ENCODE measurements around the gene GABRA1. TPM values are rescaled to one million over a fixed set of nuclear protein-coding genes. Genes with fewer than 3 reads are reported as not detected.

The GABRA1 gene
- total RNA-seq, result not detected in 2 replicates

DNA sequence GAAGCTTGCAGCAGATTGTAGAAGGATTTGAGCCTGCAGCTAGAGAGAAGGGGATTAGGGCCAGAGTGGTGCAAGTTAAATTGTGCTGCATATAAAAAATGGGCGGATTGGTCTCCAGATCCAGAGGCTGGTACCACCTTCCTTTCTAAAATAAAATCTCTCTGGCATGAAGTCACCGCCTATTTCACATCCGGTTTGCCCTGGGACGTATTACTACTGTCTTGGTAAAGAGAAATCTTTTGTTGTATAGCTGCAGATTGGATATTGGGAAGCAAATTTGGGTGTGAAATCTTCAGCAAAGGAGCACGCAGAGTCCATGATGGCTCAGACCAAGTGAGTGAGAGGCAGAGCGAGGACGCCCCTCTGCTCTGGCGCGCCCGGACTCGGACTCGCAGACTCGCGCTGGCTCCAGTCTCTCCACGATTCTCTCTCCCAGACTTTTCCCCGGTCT, at the start of gene GABRA1:
GABRA1 (plus strand) TSS at position 180 of the 451 bp plus-strand sequence. CDS start 2,691 bp downstream, outside the sequence.
- DNase-seq (ENCODE audit: low read depth in 2 of 2), result no peak

DNA sequence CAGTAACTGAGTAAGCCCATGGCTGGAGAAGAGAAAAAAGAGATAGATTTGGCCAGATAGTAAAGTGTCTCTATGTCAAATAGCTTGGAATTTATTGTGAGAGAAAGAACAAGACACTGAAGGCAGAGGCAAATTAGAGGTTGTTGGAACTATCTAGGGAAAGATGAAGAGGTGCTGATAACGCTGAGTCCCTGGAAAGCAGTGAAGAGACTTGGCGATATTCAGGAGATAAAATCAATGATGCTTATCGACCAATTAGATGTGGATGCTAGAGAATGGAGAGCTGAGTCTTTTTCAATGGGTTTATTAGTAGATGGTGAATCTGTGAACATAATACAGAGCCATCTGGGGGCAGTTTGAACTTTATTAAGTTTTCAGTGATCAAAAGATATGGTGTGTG, 48.6 kb upstream of the GABRA1 start:
- DNase-seq (ENCODE audit: low read depth in 2 of 2), result no peak

DNA sequence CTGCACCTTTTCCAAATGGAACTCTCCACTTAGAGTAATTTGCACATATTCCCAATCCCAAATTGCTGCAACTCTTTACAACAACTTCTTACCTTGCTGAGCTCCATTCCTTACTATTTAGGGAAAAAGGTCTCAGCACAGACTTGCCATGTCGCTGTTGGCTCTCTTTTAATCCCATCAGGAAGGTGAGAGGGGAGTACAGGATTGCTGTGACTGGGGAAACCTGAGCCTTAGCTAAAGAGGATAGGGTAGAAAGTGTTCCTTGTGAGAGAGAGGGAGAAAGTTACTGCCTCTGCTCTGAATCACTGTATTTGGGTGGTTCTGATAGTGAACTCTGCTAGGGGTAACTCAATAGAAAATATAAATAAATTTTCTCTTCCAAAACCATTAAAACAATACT, 43.7 kb upstream of the GABRA1 start:
- DNase-seq (ENCODE audit: low read depth in 2 of 2), result no peak

DNA sequence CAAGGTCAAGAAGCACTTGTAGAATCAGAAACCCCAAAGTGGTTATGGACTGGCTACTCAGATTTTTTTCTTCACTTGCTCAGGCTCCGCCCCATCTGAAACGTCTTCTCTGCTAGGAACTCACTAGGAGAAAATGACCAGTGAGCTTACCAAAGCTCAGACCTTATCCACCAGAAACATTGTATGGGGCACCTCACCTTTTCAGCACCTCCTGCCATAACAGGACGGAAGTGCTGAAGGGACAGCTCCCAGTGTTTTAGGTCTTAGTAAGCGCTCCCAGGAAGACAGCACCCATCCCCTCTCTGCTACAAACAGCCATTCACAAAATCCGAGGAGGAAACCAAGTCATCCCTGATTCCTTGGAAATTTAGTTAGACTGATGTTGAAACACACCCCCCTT, 1.2 kb upstream of the GABRA1 start:
- peak in 1 of 2 donors; percentile 1 for DNase-seq (ENCODE audit: low read depth in 2 of 2)

DNA sequence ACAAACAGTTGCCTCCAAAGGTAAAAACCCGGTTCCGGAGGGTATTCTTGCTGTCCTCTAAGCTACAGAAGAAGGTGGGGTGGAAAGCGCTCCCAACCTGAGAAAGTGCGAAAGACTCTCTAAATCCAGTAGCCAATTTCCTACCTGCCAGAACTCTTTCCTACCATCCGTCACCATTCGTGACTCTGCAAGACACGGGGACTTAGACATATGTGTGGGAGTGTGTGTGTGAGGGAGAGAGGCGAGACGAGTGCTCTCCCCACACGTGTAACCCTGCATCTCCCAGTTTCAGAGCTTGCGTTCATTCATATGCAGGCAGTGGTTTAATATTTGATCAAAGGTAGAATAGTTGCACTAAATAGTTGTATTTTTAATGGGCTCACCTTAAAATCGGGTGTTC, 473 bp upstream of the GABRA1 start:
- no peak for DNase-seq (ENCODE audit: low read depth in 2 of 2)

DNA sequence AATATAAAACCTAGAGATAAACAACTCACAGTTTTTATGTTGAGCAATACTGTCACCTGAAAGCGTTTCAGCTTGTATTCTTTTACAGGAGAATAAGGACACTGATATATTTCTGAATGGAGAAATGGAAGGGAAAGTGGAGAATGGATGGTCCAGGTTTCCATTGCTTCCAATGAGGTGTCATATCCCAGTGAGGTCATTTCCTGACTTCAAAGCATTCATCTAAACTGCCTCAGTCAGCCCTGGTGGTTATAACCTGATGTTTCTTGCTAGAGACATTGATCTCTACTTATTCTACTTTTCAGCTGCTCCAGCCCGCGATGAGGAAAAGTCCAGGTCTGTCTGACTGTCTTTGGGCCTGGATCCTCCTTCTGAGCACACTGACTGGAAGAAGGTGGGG, 2.6 kb downstream of the GABRA1 start:
- DNase-seq (ENCODE audit: low read depth in 2 of 2), result no peak

DNA sequence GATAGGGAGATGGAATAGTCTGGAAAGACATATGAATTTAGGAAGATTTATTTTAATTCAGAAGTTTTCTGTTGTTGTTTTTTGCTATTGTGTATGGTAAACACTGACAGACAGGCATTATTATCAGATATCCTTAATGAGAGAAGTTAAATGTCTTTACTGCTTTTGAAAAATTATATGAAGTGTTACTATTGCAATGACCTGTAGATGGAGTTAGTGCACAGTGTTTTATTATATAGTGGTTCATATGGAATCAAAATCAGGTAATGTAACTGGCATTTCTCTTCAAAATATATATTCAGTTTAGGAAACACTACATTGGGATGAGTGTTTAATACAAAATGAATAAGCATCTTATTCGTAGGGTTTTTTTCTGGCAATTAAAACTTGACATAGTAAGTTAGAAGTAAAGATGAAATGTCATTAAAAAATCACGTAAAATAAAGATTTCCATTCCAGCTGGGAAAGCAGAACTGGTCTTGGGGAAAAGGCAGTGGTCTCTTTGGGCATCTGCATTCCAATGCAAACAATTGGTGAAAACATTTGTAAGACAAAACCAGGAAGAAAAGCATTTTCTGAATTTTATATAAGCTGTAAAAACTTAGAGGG, 3.9 kb downstream of the GABRA1 start:
- no peak for DNase-seq (ENCODE audit: low read depth in 2 of 2)

DNA sequence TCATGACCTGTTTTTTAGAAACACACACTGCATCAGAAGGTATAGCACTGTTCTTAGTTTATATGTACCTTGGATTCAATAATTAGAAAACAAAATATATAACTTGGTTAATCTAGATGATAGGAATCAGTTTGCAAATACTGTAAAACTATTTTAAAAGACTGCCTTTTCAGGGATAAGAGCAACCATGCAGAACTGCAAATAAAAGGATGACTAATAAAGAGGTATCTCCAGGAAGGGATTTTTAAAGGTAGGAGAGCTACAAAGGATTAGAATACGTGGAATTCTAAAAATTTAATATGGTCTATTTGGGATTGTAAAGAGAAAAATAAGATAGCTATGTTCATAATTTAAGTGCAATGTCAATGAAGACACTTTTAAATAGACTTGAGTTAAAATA, 9.4 kb downstream of the GABRA1 start:
- no peak for DNase-seq (ENCODE audit: low read depth in 2 of 2)

DNA sequence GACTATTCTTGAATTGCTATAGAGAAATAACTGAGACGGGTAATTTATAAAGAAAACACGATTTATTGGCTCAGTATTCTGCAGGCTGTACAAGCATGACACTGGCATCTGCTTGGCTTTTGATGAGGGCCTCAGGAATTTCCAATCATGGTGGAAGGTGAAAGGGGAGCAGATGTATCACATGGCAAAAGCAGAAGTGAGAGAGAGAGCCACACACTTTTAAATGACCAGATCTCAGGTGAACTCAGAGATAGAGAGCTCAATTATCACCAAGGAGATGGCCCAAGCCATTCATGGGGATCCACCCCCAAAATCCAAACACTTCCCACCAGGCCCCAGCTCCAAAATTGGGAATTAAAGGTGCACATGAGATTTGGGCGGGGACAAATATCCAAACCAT, 15.3 kb downstream of the GABRA1 start:
- DNase-seq (ENCODE audit: low read depth in 2 of 2), result no peak

DNA sequence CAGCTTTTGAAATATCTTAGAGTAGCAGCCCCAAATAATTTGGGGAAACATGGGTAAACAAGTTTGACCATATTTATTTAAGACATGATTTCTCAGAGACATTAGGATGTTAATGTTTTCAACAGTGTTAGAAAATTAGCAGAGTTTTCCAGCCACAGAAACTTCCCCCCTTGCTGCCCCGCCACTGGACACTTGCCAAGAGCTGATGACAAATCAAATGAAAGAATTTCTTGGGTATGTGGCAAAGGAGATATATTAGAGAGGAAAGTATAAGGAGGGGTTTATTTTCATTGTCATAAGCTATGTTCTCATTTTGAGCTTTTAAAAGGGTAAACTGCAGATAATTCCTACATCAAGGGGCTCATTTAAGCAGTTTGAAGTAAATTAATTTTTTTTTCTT, 15.9 kb downstream of the GABRA1 start:
- no peak for DNase-seq (ENCODE audit: low read depth in 2 of 2)

DNA sequence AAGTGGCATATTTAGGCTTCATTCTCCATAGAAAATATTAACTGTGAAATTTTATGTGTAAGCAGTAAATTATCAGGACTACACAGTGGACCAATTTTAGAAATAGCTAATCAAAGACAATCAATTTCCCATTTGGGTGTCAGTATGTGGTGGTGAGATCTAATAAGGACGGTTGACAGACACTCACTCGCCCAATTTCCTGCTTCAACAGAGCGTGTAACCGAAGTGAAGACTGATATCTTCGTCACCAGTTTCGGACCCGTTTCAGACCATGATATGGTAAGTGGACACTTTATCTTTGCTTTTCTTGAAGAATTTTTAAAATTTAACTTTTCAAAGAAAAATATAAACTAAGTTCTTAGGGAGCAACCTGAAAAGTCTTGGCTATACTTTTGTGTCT, 17.6 kb downstream of the GABRA1 start:
- no peak for DNase-seq (ENCODE audit: low read depth in 2 of 2)

DNA sequence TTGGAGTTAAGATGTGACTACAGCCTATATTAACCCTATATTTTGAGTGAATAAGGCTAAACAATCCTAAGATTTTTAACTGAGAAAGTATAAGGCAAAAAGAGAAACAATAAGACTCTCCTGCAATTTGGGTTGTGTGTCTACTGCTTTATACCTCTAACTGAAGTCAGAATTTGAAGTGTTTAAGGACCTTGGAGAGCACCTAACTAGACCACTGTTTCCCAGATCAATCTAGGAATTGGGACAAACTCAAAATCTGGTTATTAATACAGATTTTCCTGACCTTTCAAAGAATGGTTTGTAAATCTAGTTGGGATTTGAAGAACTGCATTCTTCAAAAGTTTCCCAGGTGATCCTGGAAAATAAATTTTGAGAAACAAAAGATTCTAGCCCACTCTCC, 42.1 kb downstream of the GABRA1 start:
- no peak for DNase-seq (ENCODE audit: low read depth in 2 of 2)

DNA sequence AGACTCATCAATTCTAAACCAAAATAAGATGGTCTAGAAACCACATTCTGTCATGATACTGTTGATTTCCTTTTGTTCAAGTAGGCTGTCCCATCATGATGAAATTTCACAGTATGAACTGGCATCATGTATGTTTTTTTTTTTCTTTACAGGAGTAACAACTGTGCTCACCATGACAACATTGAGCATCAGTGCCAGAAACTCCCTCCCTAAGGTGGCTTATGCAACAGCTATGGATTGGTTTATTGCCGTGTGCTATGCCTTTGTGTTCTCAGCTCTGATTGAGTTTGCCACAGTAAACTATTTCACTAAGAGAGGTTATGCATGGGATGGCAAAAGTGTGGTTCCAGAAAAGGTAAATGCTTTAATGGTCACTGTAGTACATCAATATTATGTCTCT, 47.6 kb downstream of the GABRA1 start:
- DNase-seq (ENCODE audit: low read depth in 2 of 2), result no peak

DNA sequence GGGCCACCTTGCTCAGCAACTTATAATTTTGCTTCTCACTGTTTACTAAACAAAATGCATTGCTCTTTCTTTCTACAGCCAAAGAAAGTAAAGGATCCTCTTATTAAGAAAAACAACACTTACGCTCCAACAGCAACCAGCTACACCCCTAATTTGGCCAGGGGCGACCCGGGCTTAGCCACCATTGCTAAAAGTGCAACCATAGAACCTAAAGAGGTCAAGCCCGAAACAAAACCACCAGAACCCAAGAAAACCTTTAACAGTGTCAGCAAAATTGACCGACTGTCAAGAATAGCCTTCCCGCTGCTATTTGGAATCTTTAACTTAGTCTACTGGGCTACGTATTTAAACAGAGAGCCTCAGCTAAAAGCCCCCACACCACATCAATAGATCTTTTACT, 49.1 kb downstream of the GABRA1 start:
- DNase-seq (ENCODE audit: low read depth in 2 of 2), result no peak

DNA sequence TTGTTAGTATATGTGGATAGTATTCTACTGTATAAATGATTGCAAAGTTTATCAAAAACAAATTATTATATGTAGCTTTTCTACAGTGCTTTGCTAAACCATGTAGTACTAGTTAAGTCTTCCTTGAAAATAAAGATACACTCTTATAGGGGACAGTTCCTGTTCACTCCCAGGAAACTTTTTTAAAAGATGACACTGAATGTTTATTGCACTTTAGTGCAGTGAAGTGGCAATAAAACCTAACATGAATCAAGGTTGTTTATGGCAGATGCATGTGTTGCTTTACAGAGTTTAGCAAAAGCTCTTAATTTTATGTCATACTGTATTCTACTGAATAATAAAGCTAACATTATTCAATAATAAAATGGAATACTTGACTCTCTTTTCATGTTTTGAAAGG, 51.7 kb downstream of the GABRA1 start:
- no peak for DNase-seq (ENCODE audit: low read depth in 2 of 2)

DNA sequence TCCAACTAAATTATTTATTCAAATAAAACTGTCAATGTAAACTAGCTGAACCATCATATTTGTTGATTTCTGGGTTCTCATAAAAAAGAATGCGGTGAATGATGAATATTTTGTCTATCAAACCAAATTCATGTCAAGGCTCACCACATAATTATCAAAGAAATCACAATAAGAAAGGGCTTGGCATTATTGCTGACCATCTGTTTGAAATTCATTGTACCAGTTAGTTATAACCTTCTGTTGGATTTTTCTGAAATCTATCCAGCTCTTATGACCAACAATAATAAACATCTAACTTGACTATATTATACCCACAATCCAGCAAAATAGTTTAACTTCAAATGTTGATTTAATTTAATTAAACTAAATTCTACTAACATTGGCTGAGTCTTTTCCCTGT, 53.1 kb downstream of the GABRA1 start:
- DNase-seq (ENCODE audit: low read depth in 2 of 2), result no peak

DNA sequence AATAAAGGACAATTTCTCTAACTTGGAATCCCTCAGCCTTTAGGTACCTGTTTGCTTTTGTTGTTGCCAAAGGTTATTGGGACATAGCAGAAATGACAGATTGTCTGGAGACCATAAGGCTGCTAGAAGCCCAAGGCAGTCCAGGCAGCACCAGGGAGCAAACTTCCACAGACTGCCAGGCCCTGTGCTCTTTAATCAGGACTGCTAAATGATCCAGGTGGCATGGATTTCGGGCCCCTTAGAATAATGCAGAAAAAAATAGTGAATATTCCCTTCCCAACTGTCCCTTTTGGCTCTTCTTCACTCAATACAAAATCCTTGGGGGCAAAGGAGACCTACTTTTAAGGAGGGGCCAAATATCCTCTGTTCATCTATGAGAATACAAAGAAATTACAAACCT, 73.9 kb downstream of the GABRA1 start:
- DNase-seq (ENCODE audit: low read depth in 2 of 2), result no peak

DNA sequence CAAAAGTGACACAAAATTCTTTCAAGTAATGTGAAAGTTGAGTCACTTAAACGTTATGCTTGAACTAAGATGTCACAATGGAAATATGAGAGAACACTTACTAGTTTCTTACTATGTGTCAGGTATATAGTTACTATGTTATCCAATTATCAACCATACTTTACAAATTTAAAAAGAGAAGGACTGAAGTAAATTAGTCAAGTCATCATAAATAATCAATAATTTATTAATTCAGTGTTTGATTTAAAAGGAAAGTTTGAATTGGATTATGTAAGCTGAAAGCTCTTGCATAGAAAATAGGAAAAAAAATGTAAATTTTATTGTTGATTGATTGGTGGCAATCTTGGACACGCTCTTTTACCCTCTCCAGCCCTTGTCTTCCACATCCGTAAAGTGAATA, 76.3 kb downstream of the GABRA1 start:
- DNase-seq (ENCODE audit: low read depth in 2 of 2), result no peak

DNA sequence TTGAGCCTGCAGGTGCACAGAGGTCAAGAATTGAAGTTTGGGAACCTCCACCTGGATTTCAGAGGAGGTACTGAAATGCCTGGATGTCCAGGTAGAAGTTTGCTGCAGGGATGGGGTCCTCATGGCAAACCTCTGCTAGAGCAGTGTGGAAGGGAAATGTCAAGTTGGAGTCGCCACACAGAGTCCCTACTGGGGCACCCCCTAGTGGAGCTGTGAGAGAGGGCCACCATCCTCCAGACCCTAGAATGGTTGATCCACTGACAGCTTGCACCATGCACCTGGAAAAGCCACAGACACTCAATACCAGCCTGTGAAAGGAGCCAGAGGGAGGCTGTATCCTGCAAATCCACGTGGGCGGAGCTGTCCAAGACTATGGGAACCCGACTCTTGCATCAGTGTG, 78.0 kb downstream of the GABRA1 start:
- DNase-seq (ENCODE audit: low read depth in 2 of 2), result no peak

DNA sequence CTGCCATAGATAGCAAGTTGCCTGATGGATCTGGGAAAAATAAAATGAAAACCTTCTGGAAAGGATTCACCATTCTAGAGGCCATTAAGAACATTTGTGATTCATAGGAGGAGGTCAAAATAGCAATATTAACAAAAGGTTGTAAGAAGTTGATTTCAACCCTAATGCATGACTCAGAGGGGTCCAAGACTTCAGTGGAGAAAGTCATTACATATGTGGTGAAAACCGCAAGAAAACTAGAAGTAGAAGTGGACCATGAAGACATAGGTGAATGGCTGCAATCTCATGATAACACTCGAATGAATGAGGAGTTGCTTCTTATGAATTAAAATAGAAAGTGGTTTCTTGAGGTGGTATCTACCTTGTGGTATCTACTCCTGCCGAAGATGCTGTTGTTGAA, 86.6 kb downstream of the GABRA1 start:
- DNase-seq (ENCODE audit: low read depth in 2 of 2), result no peak

DNA sequence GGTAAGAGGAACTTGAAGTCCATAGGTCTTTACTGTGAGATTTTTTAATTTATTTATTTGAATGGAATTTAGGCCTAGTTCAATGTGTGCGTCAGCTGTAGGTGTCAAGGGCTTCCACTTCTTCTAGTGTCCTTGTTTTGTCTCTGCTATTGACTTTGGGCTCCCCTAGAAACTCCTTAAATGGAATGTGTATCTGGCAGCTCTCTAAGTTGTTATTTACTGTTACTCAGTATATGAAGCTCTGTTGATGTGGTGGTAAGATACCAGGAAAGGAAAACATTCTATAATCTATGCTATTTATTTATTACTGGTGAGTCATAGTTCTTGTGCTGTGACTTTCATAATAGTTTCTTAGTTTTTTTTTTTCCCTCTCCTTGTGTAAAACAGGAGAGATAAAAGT, 97.1 kb downstream of the GABRA1 start:
- DNase-seq (ENCODE audit: low read depth in 2 of 2), result no peak

DNA sequence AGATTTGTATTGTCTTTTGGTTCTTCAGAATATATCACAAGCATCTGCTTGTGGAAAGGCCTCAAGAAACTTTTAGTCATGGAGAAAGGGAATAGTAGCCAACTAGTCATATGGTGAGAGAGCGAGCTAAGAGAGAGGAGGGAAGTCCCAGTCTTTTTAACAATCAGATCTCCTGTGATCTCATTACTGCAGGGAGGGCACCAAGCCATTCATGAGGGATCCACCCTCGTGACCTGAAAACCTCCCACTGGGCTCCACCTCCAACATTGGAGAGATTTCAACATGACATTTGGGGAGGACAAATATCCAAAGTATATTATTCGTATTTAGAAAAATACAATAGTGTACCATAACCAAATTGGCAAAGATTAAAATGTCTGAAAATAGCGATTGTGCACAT, 99.0 kb downstream of the GABRA1 start:
- no peak for DNase-seq (ENCODE audit: low read depth in 2 of 2)
